Measurements from ENCODE around the gene NRN1.

- TF ChIP-seq, protein P1, sequence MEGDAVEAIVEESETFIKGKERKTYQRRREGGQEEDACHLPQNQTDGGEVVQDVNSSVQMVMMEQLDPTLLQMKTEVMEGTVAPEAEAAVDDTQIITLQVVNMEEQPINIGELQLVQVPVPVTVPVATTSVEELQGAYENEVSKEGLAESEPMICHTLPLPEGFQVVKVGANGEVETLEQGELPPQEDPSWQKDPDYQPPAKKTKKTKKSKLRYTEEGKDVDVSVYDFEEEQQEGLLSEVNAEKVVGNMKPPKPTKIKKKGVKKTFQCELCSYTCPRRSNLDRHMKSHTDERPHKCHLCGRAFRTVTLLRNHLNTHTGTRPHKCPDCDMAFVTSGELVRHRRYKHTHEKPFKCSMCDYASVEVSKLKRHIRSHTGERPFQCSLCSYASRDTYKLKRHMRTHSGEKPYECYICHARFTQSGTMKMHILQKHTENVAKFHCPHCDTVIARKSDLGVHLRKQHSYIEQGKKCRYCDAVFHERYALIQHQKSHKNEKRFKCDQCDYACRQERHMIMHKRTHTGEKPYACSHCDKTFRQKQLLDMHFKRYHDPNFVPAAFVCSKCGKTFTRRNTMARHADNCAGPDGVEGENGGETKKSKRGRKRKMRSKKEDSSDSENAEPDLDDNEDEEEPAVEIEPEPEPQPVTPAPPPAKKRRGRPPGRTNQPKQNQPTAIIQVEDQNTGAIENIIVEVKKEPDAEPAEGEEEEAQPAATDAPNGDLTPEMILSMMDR (IDR thresholded peaks at IDR 0.05): no peak
- no peak for TF ChIP-seq POLR2A (IDR thresholded peaks at IDR 0.05)
Measured at GRCh38 chr6:6002005-6002847, 4.5 kb downstream of the NRN1 start.

All from stomach (tissue), 4 donors.